Colon (tissue), 2 donors: ENCODE results near the gene CENPQ.
A peak's percentile ranks its signal among the peaks of the same experiment; 100 is the strongest.
"Not testable (repeated sequence)": the region's sequence is repeated elsewhere in the genome, so short reads cannot be mapped to it uniquely, and the experiment has no call there.

Experiments
- FAIRE-seq: peaks from 2 replicates; lab custom pipeline; 2012; peaks lifted over from hg19 to GRCh38; lab: Jason Lieb, UNC
- donor health status: control.
- donor health status: control.

The CENPQ gene

GRCh38 chr6:49462927-49463611, at the start of gene CENPQ, which contains the start of gene MMUT:
TSS of gene CENPQ (plus strand) at chr6:49463370. CDS start at chr6:49470177, 6,807 bp downstream.
TSS of gene MMUT (minus strand) at chr6:49463253. CDS start at chr6:49459466, 3,787 bp downstream.
- FAIRE-seq = peak; percentile 89

GRCh38 chr6:49415358-49415757, 47.8 kb upstream of the CENPQ start:
- no peak for FAIRE-seq

GRCh38 chr6:49416195-49416594, 47.0 kb upstream of the CENPQ start:
- no peak for FAIRE-seq

GRCh38 chr6:49423817-49424216, 39.4 kb upstream of the CENPQ start:
- FAIRE-seq = no peak

- FAIRE-seq = no peak
Observed at GRCh38 chr6:49430187-49430586, 33.0 kb upstream of the CENPQ start.

GRCh38 chr6:49430866-49431265, 32.3 kb upstream of the CENPQ start:
- FAIRE-seq = no peak

GRCh38 chr6:49453221-49453620, 9.9 kb upstream of the CENPQ start:
- no peak for FAIRE-seq

GRCh38 chr6:49454787-49455709, 8.1 kb upstream of the CENPQ start:
- FAIRE-seq = no peak

- FAIRE-seq = no peak
Observed at GRCh38 chr6:49457771-49458170, 5.4 kb upstream of the CENPQ start.

- FAIRE-seq = no peak
Observed at GRCh38 chr6:49462071-49462470, 1.1 kb upstream of the CENPQ start.

- no peak for FAIRE-seq
Observed at GRCh38 chr6:49462599-49462926, 607 bp upstream of the CENPQ start.

GRCh38 chr6:49463612-49463967, 420 bp downstream of the CENPQ start:
- FAIRE-seq = no peak

GRCh38 chr6:49464691-49465090, 1.5 kb downstream of the CENPQ start:
- no peak for FAIRE-seq

- FAIRE-seq = no peak
Observed at GRCh38 chr6:49468042-49468441, 4.9 kb downstream of the CENPQ start.

GRCh38 chr6:49476564-49476963, 13.4 kb downstream of the CENPQ start:
- not testable (repeated sequence) for FAIRE-seq

GRCh38 chr6:49479308-49479970, 16.3 kb downstream of the CENPQ start:
- FAIRE-seq = peak; percentile 79

- not testable (repeated sequence) for FAIRE-seq
Observed at GRCh38 chr6:49481846-49482245, 18.7 kb downstream of the CENPQ start.

GRCh38 chr6:49483380-49483779, 20.2 kb downstream of the CENPQ start:
- FAIRE-seq = not testable (repeated sequence)

- no peak for FAIRE-seq
Observed at GRCh38 chr6:49490633-49491032, 27.5 kb downstream of the CENPQ start.

GRCh38 chr6:49497304-49497703, 34.1 kb downstream of the CENPQ start:
- no peak for FAIRE-seq

GRCh38 chr6:49499126-49499525, 36.0 kb downstream of the CENPQ start:
- FAIRE-seq = no peak

- FAIRE-seq = no peak
Observed at GRCh38 chr6:49499623-49500022, 36.5 kb downstream of the CENPQ start, which contains the start of gene GLYATL3. TSS of gene GLYATL3 (plus strand) at chr6:49499923. CDS start at chr6:49511991, 12,068 bp downstream.

- no peak for FAIRE-seq
Observed at GRCh38 chr6:49504666-49505065, 41.5 kb downstream of the CENPQ start.
